HG02981 (cell line): ENCODE measurements around the gene CRK.

ENCODE experiments used
- ATAC-seq: cut with Tn5 transposase; IDR thresholded peaks from one replicate; pipeline ENCODE4 v1.9.1; 2021; ENCODE audit warnings: mild to moderate bottlenecking, moderate library complexity; ENCODE audit not compliant: unreplicated experiment

CRK gene

GRCh38 chr17:1486802-1487695, 31.0 kb upstream of the CRK start:
- ATAC-seq, result no peak

GRCh38 chr17:1485423-1486376, 29.7 kb upstream of the CRK start:
- peak; percentile 22 for ATAC-seq

DNA sequence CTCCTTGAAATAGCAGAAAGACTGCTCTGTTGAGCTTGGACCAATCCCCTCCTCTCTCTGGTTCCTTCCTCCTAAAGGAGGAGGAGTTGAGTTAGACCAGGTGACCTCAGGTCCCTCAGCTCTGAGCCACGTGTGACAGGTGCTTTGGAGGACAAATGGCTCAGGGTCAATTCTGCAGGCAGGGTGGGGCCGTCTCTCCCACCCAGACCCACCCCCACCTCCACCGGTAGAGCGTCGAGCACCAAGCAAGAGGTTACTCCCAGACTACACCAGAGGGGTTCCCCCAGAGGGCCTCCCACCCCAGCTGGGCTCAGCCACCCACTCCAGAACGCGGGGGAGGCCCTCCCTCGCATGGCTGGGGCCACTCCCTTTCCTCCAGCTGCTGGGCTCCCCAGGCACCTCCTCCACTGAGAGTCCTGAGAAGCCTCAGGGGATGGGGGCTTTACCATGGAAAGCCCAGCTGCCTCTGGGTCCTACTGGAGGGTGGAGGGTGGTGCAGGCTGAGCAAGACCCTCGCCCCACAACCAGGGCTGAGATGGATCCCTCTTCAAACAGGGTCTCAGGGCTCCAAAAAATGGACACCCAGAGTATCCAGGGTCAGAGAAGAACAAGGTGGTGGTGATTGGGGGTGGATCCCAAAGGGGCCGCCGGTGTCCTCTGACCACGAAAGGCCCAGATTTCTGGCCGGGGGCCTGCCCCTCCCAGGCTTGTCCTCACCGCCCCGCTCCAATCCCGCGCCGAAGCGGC, 28.8 kb upstream of the CRK start:
- peak; percentile 39 for ATAC-seq

GRCh38 chr17:1484060-1484535, 28.1 kb upstream of the CRK start:
- ATAC-seq, result no peak

- no peak for ATAC-seq
Observed at GRCh38 chr17:1482680-1483079, 26.6 kb upstream of the CRK start.

DNA sequence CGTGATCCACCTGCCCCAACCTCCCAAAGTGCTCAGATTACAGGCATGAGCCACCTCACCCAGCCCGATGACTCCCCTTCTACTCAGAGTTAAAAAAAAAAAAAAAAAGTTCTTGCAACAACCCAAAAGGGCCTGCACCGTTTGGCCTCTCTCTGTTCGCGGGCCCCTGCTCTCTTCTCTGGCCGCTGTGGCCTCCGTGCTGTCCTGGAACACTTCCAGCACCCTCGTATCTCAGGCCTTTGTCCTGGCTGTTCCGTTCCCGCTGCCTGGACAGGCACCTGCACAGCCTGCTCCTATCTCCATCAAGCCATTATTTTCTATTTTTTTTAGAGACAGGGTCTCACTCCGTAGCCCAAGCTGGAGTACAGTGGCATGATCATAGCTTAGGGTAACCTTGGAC, 25.7 kb upstream of the CRK start:
- ATAC-seq, result no peak

GRCh38 chr17:1480747-1481465, 24.9 kb upstream of the CRK start:
- no peak for ATAC-seq

GRCh38 chr17:1478418-1478817, 22.4 kb upstream of the CRK start:
- ATAC-seq, result no peak

- ATAC-seq, result no peak
Observed at GRCh38 chr17:1475321-1475854, 19.4 kb upstream of the CRK start.

GRCh38 chr17:1474402-1475189, 18.6 kb upstream of the CRK start:
- no peak for ATAC-seq

- ATAC-seq, result no peak
Observed at GRCh38 chr17:1473841-1474240, 17.8 kb upstream of the CRK start.

DNA sequence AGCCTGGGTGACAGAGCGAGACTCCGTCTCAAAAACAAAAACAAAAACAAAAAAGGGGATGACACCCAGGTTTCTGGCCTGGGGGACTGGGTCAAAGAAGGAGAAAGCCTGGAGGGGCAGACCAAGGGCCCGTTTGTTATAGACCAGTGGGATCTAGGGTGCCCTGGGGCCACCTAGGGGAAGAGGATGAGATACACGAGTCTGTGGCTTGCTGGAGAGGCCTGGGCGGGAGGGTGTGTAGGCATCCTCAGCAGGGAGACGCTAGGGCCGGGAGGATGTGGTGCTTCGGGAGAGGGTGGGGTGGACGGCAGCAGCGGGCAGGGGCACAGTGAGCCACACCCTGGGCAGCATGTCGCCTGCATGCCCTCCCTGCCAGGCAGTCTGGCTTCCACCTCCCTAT, 17.1 kb upstream of the CRK start:
- no peak for ATAC-seq

- no peak for ATAC-seq
Observed at GRCh38 chr17:1471911-1472821, 16.1 kb upstream of the CRK start.

GRCh38 chr17:1471490-1471889, 15.5 kb upstream of the CRK start:
- no peak for ATAC-seq

- no peak for ATAC-seq
Observed at GRCh38 chr17:1470755-1471462, 14.9 kb upstream of the CRK start.

- ATAC-seq, result no peak
Observed at GRCh38 chr17:1470071-1470754, 14.2 kb upstream of the CRK start.
